ENCODE measurements around the gene CDKAL1.
A peak's percentile ranks its signal among the peaks of the same experiment; 100 is the strongest.
"Not testable (repeated sequence)": the region's sequence is repeated elsewhere in the genome, so short reads cannot be mapped to it uniquely, and the experiment has no call there.

Gene CDKAL1

DNA sequence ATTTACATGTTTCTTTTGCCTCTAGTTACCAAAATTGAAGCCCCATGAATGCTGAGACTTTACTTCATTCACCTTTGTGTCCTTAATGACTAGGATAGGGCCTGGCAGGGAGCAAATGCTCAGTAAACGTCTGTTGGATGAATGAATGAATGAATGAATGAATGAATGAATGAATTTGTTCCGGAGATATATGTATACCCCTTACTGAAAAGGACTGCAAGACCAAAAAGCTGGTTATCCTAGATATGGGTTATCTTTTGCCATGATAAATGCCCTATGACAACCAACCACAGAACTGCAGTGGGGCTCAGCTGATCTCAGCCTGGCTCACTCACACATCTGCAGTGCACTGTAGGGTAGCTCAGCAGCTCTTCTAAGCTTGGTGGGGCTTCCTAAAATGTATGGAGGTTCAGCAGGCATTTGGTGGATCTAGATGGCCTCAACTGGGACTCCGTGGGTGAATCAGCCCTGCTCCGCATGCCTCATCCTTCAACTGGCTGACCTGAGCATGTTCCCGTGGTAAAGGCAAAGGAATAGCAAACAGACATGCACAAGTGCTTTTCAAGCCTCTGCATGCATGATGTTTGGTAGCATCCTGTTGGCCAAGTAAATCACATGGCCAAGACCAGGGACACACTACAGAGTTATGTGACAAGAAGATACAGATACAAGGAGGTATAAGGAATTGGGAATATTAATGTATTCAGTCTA, 680.6 kb downstream of the CDKAL1 start:
- DNase-seq (ENCODE audit: low spot score) = no peak

- no peak for DNase-seq (ENCODE audit: low spot score)
Observed at GRCh38 chr6:21219241-21219640, 685.0 kb downstream of the CDKAL1 start.

DNA sequence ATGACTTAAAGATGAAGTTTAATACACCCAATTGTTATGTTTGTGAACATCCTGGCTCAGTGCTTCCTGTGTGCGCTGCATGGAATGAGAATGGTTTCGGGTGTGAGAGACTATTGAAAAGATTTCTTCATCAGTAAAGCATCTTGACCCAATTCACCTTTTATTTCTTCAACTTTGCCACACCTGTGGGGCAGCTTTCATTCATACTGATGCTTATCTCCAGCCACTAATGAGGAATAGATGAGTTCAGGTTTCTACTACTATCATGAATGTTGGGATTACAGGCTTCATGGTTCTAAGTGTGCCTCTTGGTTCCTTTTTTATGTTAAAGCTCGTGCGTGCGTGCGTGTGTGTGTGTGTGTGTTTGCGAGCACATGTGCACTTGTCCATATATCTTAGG, 685.6 kb downstream of the CDKAL1 start:
- no peak for DNase-seq (ENCODE audit: low spot score)

DNA sequence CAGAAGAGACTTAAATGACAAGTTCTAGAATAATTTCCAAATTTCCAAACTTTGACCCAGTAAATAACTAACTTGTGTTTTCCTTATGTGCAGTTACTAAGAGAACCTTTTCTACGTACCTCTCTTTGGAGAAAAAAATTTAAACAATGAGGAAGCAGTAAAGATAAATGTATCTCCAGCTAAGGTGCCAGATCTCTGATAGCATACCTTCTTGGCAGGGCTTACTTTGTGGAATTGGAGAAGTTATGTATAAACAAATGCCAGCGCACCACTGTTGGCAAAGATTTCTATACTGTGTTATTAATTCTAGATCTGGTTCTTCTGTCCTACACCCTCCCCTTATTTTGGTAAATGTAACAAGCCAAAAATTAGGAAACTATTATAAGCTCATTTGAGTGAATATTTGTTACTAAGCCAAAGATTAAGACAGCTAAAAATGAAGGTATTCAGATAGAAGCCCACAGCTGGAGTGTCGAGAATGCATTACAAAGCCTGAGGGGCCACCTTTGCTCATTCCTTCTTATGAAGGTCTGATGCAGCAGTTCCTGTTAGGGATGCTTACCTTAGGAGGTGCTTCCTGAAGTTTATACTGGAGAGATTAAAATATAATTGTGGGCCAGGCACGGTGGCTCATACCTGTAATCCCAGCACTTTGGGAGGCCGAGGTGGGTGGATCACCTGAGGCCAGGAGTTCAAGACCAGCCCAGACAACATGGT, 686.2 kb downstream of the CDKAL1 start:
- DNase-seq (ENCODE audit: low spot score) = no peak

DNA sequence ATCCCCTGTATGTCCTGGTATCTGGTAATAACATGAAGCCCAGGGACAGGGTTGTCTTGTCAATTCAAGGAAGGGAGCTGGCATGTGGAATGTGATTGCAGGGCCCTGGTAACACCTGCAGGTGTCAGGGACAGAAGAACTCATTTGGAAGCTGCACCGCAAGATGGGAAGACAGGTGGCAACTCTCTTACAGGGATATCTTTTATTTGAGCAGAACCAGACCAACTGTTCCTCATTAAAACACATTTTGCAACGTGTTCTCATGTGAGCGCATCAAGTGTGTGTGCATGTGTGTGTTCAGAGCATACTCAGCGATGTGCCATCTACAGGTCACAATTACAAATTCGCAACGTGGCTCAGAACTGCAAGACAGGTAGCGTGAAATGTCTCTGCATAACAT, 688.4 kb downstream of the CDKAL1 start:
- no peak for DNase-seq (ENCODE audit: low spot score)

DNA sequence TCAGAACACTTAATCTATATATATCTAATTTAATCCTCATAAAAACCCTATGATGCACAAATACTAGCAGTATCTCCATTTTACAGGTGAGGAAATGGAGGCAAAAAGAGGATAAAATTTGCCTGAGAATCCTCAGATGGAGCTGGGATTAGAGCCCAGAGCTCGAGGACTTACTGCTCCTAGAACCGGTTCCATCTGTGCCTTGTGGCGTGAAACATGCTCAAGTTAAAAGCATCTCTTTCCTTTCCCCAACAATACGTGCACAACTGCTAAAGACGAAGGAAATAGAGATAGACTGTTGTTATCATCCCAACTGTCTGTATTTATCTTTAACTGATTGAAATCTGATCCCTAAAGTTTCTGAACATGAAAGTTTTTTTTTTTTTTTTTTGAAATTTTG, 691.7 kb downstream of the CDKAL1 start:
- DNase-seq (ENCODE audit: low spot score) = no peak

DNA sequence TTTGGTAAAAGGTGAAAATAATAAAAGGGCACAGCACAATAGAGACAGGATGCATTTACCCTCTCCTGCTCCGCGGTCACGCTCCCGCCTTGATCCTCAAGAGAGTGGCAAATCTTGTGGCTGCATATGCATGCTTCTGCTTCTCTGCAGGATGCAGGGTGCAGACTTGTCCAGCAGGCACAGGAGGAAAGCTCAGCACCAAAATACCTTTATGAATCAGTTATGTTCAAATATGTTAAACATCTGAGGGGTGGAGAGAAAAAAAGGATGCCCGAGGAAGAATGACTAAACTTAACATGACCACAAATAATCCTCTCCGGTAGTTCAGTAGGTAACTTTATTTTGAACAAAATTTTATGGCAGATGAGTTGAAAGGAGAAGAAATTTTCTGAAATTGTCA, 693.2 kb downstream of the CDKAL1 start:
- DNase-seq (ENCODE audit: low spot score) = no peak

DNA sequence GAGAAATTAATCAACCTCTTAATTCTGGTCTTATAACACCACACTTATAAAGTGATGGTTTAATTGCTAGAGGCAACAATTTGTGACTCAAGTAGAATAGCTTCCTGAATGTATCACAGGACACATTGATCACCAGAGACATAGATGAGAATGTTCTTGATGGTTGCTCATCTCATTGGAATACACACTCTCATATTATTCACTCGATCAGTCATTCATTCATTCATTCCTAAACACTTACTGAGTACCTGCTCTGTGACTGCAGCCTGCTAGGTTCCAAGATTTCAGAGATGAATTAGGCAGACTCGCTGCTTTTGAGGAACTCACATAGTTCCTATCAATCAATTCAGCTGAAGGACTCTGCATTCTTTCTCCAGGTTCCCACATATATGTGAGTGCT, 694.2 kb downstream of the CDKAL1 start:
- DNase-seq (ENCODE audit: low spot score) = no peak

DNA sequence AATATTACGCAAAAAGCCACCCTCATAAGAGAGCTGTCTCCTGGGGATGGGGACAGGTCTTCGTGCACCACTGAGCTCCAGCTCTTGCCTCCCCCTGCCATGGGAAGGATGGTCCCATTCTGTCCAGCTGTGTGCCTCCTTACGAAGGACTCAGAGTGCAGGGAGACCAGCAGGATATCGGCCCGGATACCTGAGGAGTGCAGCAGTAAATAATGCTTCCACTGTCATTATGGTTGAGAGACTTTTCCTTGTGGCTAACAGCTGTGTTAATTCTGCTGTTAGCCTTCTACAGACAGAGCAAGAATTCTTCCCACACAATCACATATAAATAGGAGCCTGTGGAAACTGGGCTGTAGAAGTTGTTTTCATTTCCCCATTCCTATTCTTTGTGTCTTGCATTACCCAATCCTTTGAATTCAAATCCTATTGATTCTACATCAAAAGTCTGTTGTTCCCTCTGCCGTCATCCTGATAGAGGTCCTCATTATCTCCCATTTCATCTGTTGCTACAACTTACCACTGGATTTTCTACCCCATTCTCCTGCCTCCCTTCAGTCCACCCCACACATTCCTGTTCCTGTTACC, 694.7 kb downstream of the CDKAL1 start:
- DNase-seq (ENCODE audit: low spot score) = no peak

DNA sequence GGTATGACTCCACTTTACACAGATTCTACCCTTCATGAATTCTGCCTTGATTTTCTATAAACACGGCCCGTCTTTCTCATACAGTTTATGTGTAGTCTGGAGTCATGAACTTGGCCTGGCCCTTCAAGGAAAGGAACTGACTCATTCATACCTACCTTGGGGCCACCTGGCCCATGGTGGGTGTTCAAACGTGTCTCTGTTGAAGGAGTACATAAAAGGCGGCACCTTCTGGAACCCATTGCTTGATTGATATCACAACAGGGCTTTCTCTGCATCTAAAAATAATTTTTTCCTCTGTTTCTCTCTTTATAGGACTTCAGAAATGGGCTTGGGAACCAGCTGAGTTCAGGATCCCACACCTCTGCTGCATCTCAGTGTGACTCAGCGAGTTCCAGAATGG, 696.3 kb downstream of the CDKAL1 start:
- no peak for DNase-seq (ENCODE audit: low spot score)

DNA sequence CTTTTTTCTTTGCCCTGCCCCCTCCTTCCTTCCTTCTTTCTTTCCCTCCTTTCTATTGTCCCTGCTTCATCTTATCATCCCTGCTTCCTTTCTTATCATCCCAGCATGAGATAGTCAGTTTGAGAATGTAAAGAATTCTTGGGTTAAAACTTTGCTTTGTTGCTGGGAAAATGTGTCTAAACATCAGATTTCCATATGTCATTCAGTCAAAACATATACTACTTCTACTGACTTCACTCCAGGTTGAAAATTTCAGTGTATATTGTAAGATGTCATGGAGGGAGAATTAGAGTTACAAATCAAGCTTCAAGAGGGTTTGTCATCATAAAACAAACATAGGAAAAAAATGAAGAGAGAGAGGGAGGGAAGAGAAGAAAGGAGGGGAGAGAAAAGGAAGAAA, 700.9 kb downstream of the CDKAL1 start:
- no peak for DNase-seq (ENCODE audit: low spot score)

- no peak for DNase-seq (ENCODE audit: low spot score)
Observed at GRCh38 chr6:21238208-21238607, 704.0 kb downstream of the CDKAL1 start.

GRCh38 chr6:21240709-21241108, 706.5 kb downstream of the CDKAL1 start:
- no peak for DNase-seq (ENCODE audit: low spot score)

DNA sequence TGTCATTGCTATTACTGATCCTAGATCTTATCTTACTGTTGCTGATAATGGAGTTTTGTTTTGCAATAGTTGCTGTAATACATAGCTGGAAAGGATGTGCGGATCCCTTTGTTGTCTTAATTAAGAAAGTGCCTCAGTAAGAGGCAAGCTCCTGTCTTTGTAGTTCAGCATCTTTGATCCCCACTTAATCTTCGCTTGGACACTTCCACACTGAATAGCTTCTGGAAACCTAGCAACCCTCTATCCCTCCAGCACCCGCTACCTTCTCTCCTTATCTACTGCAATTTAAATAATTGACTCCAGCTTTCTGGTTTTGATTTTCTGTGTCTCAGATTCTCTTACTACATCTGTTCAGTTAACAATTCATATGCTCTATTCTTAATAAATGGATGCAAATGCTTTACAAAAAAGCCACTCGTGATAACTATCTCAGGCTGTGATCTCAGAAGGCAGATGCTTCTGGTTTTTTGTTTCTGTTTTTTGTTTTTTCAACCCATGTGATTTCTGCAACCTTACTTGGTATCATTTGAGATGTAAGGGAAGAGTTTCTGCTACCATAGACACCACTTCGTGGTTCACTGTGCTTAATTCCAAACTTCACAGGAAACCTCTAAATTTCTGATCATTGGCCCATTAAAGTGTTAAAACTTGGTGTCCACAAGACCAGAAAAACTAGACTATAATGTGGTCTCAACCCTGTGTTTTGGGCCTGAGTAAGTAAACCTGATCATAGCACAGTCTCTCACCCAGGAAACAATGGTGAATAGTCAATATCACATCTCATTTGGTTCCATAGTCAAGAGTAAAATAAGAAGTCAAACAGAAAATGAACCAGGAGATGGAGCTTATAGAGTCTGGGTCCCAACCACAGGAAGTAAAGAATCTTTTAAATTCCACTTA, 707.2 kb downstream of the CDKAL1 start:
- DNase-seq (ENCODE audit: low spot score) = no peak

DNA sequence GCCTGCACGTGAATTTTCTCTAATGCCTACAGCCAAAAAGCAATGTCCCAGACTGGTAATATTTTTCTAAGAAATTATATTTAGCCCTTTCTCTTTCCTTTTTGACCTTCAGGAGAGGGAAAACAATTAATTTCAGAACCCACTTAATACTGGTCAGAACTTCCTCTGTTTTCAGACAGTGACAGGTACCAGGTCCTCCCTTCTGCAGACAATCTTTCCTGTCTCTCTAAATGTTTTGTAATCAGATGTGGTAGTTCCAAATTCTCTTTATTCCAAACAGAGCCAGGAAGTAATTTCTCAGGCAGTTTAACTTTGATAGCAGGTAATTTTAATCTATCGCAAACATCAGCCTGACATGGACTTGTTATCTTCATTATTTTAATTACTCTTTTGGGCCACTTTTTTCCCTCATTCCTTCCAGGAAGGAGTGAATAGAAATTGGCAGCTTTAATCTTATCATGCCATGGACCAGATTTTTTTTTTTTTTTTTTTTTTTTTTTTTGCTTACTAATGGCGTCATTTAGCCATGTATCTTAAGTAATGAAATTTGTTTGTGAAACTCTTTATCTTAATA, 710.7 kb downstream of the CDKAL1 start:
- no peak for DNase-seq (ENCODE audit: low spot score)

DNA sequence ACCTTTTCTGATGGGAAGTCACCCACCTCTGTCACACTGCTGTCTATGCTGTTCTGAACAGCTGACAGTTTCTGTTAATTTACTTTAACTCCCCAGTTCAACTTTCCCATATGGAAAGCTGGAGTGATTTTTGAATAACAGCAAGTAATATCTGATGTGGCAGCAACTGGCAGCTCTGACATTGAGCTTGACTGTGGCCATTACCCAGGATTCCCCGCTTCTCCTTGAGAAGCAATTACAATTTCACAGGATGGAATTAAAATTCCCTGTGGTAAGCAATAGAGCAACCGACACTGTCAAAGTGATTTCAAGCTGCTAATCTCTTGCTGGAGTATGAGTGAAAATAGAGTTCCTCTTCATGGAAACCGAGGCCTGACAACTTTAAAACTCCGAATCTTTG, 711.2 kb downstream of the CDKAL1 start:
- no peak for DNase-seq (ENCODE audit: low spot score)

GRCh38 chr6:21246075-21246474, 711.8 kb downstream of the CDKAL1 start:
- peak; percentile 25 for DNase-seq (ENCODE audit: low spot score)

- DNase-seq (ENCODE audit: low spot score) = not testable (repeated sequence)
Observed at GRCh38 chr6:21254460-21254859, 720.2 kb downstream of the CDKAL1 start.

GRCh38 chr6:21256197-21256596, 721.9 kb downstream of the CDKAL1 start:
- DNase-seq (ENCODE audit: low spot score) = no peak

DNA sequence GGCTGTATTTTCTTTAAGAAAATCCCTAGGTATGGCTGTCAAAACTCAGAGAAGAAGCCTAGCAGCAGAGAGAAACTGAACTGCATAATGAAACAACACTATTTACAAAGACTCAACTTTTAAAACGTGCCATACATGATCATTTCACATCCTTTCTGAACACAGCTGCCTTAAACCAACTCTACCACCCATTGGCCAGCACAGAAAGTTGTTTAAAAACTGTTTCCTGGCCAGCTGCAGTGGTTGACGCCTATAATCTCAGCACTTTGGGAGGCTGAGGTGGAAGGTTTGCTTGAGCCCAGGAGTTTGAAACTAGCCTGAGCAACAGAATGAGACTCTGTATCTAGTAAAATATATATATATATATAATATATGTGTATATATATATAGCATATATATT, 722.9 kb downstream of the CDKAL1 start:
- DNase-seq (ENCODE audit: low spot score) = no peak

GRCh38 chr6:21258665-21259064, 724.4 kb downstream of the CDKAL1 start:
- DNase-seq (ENCODE audit: low spot score) = no peak

DNA sequence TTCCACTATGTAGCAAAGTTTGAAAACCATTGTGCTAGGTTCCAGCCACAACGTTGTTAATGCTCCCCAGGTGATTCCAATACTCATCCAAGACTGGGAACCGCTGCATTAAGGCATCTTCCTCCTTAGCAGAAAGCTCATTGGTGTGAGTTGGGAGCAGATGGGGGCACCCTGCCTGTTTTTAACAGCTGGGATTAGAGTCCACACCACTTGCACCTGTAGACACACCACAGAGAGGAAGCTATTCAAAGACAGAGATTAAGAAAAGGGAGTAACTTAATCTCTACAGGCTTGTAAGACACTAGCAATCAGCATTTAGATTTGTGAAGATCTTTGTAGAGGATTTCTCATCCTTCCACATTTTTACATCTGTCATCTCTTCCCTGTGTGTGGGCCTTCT, 725.4 kb downstream of the CDKAL1 start:
- no peak for DNase-seq (ENCODE audit: low spot score)
